ENCODE measurements around the gene IFNG.
"Not testable (repeated sequence)": the region's sequence is repeated elsewhere in the genome, so short reads cannot be mapped to it uniquely, and the experiment has no call there.

- TF ChIP-seq, protein P1, sequence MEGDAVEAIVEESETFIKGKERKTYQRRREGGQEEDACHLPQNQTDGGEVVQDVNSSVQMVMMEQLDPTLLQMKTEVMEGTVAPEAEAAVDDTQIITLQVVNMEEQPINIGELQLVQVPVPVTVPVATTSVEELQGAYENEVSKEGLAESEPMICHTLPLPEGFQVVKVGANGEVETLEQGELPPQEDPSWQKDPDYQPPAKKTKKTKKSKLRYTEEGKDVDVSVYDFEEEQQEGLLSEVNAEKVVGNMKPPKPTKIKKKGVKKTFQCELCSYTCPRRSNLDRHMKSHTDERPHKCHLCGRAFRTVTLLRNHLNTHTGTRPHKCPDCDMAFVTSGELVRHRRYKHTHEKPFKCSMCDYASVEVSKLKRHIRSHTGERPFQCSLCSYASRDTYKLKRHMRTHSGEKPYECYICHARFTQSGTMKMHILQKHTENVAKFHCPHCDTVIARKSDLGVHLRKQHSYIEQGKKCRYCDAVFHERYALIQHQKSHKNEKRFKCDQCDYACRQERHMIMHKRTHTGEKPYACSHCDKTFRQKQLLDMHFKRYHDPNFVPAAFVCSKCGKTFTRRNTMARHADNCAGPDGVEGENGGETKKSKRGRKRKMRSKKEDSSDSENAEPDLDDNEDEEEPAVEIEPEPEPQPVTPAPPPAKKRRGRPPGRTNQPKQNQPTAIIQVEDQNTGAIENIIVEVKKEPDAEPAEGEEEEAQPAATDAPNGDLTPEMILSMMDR (IDR thresholded peaks at IDR 0.05 in 2 of 3, conservative IDR thresholded peaks at IDR 0.05 in 1 of 3; ENCODE audit: borderline replicate concordance in 1 of 3, insufficient read depth in 1 of 3, low read depth in 2 of 3, low read length in 2 of 3) = not testable (repeated sequence)
- TF ChIP-seq POLR2A (IDR thresholded peaks at IDR 0.05; ENCODE audit: borderline replicate concordance, extremely low read depth, insufficient read depth, insufficient read length); RAD21 (IDR thresholded peaks at IDR 0.05; ENCODE audit: low read depth); EZH2 (IDR thresholded peaks at IDR 0.05); CEBPB (IDR thresholded peaks at IDR 0.05; ENCODE audit: low read depth); POLR2AphosphoS5 (IDR thresholded peaks at IDR 0.05; ENCODE audit: low read depth, low read length); EZH2phosphoT487 (IDR thresholded peaks at IDR 0.05; ENCODE audit: borderline replicate concordance); REST (IDR thresholded peaks at IDR 0.05; ENCODE audit: low read depth); SP1 (IDR thresholded peaks at IDR 0.05; ENCODE audit: low read depth); SRF (IDR thresholded peaks at IDR 0.05; ENCODE audit: low read depth); ZNF274 (IDR thresholded peaks at IDR 0.05; ENCODE audit: low read depth, low read length); TCF7L2 (IDR thresholded peaks at IDR 0.05; ENCODE audit: borderline replicate concordance, extremely low read depth, insufficient read depth, insufficient read length): not testable (repeated sequence)
Measured at GRCh38 chr12:68209048-68209728, 49.6 kb upstream of the IFNG start.
